Fibroblast of villous mesenchyme (primary cell): ENCODE results near the gene TRIM40. TPM values are rescaled to one million over a fixed set of nuclear protein-coding genes. Genes with fewer than 3 reads are reported as not detected.

Experiments
- DNase-seq: peaks from one replicate; pipeline ENCODE4 v3.0.0-alpha.2; 2010; ENCODE audit warnings: low read depth
- H3K4me3 ChIP-seq: 2 replicates; pipeline ENCODE4 v1.5.1; 2011; ENCODE audit warnings: low read depth, mild to moderate bottlenecking, low read length
- total RNA-seq: library from RNA; depleted of rRNA; stranded (reverse); fragments of >200 nt; gene quantifications from 2 replicates; pipeline ENCODE4 v1.2.3, GENCODE V29; 2012
- TF ChIP-seq, protein P1 (sequence below): IDR thresholded peaks from 2 replicates; pipeline ENCODE4 v1.5.1; 2012; ENCODE audit warnings: low read depth, mild to moderate bottlenecking, low read length; ENCODE audit not compliant: insufficient read depth

TRIM40 gene
- total RNA-seq, 1 donor, result not detected

DNA sequence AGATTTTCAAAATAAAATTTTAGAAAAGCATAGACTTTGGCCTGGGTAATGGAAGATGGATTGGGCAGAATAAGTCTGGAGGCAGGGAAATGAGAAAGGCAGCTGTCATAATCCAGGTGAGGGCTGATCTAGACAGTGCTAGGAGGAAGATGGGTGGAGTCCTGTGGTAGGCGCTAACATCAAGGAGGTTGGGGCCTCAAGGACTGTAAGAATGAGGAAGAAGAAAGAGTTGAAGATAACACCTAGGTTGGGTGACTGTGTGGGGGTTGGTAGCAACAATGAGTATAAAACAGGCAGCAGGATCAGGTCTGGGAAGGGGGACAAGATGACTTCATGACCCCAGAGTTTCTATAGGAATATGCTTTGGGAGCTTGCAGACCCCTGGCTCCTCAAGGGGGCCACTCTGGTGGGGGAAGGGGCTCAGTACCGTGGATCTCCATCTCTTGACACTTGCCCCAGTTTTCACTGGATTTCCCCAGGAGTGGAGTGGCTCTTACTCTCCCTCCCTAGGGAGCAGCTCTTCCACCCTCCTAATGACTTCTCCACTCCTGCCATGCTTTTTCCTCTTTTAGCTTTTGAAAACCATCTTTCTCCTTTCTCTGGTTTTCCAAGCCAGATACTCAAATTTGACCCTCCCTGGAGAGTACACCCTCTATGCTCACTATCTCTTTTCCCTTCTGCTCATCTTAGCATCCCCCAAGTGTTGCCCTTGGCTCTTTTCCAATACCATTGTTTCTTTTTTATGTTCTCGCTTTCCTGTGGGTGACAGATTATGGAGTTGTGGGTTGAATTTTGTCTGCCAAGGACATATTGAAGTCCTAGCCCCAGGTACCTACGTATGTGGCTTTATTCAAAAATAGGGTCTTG is 37.8 kb upstream of the TRIM40 start:
- TF ChIP-seq, protein P1, sequence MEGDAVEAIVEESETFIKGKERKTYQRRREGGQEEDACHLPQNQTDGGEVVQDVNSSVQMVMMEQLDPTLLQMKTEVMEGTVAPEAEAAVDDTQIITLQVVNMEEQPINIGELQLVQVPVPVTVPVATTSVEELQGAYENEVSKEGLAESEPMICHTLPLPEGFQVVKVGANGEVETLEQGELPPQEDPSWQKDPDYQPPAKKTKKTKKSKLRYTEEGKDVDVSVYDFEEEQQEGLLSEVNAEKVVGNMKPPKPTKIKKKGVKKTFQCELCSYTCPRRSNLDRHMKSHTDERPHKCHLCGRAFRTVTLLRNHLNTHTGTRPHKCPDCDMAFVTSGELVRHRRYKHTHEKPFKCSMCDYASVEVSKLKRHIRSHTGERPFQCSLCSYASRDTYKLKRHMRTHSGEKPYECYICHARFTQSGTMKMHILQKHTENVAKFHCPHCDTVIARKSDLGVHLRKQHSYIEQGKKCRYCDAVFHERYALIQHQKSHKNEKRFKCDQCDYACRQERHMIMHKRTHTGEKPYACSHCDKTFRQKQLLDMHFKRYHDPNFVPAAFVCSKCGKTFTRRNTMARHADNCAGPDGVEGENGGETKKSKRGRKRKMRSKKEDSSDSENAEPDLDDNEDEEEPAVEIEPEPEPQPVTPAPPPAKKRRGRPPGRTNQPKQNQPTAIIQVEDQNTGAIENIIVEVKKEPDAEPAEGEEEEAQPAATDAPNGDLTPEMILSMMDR, result no peak
- no peak overlapping the region for H3K4me3 ChIP-seq
- DNase-seq, result no peak

DNA sequence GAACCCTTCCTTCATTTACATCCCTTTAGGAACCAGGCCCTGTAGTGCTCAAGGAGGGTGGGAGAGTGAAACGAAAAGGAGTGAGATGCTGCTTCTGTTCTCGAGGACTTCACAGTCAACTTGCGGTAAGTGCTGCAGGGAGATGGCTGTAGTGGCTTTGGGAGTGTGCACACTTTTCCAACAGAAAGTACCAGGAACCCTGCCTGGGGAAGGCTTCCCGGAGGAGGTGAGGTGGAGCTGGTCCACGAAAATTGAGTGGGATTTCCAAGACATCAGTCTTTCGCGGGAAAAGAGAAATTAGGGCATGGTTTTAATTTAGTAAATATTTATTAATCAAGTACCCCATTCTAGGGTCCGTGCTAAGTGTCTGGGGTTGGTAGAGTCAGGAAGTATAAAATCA is 35.8 kb upstream of the TRIM40 start:
- TF ChIP-seq, protein P1, result no peak
- DNase-seq, result no peak
- H3K4me3 ChIP-seq, result no peak overlapping the region

DNA sequence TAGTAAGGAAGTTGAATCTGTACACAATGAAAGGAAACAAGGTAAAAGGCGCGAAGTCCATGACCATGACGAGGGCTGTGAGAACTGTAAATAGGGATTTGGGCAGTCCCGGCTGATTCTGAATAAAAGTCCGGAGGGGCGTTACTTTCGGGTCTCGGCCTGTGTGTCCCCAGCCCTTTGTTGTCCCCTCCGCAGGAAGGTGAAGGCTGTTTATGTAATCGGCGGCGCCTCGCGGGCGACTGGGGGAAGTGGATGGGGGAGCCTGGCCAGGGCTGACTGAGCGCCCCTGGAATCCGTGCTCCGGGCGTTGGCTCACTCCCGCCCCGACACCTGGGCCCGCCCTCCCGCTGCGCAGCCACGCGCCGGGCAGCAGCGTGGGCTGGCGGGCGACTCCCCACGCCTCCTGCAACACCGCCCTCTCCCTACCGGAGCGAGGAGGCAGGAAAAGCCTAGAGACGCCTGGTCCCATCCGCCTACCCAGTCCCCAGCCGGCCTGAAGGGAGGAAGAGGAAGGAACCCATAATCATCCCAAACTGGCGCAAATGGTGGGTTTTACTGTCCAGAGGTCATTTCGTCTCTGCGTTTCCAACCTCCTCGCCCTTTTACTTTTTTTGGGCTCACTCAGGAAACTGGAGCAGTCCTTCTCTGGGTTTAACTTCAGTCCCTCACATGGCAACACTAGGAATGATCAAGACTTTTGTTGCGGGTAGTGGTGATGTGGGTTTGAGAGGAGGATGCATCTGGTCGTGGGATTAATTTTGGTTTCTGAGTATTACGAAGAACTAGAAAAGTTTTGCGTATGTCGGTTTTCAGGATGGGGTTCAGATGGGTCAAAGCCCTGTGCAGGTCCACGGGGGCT is 35.1 kb upstream of the TRIM40 start:
- TF ChIP-seq, protein P1, result no peak
- no peak for DNase-seq
- H3K4me3 ChIP-seq, result peak overlapping the region; percentile 31

DNA sequence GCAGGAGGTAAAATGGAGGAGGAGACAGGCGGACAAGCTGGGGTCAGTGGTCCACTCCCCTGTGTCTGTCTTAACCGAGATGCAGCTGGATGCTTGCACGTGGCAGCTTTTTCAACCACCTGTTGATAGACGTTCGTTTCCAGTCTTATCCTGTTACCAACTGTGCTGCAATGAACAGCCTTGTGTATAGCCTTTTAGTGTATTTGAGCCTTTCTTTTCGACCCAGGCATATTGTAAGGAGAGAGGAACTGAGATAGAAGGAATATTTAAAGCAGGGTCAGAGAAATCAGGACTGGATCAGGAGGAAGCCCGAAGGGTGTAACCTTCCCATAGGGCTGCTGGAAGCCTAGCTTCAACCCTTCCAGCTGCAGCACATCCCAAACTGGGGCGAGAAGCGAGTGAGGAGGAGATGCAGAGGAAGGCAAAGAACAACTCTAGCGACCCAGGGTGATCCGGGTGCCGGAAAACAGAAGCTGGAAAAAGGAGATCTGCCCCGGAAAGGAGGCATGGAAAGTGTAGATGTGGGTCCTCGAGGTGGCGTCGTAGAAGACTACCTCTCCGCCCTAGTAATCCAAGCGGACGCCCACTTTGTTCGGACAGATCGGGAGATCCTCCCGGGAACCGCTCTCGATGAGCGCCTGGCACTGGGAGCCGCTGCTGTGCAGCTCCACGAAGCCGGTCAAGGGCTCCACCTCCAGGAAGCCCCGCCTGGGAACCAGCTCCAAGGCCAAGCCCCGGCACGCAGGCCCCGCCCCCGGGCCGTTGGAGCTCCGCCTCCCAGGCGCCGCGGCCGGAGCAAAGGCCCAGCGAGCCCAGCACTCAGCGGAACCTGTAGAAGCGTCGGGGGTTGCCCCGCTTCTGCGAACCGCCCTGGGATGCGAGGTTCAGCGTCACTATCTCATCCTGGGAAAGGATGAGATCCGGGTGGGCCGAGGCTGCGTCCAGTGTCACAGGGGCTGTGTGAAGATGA is 34.2 kb upstream of the TRIM40 start:
- peak overlapping the region; percentile 57 for H3K4me3 ChIP-seq
- peak; percentile 85 for DNase-seq
- TF ChIP-seq, protein P1, result peak; percentile 25

DNA sequence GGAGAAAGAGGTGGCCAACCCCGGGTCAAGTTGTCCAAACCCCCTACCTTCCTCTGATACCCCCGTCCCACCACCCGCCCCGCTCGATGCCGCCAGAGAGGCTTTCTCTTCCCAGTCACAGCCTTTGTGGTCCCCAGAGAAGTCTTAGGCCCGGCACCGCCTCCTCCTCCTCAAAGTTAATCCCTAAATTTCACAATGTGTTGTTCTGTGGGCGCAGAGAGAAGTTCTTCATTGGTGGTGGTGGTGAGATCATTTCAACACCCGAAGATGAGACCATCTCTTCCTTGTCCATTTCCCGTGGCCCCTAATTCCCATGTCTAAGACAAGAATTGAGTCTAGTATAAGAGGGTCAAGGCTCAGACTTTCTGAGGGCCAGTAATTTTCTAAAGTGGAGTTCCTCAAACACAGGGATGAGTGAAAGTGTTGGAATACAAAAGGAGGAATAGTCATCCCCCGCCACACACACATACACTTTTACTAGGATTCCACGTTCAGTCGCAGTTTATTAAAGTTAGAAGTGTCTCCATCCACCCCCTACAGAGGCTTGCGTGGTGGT is 33.4 kb upstream of the TRIM40 start:
- DNase-seq, result peak; percentile 84
- peak overlapping the region; percentile 57 for H3K4me3 ChIP-seq
- TF ChIP-seq, protein P1, result no peak
